GM19351 (cell line): ENCODE data around the gene TAC4.

Experiments used
- ATAC-seq: cut with Tn5 transposase; IDR thresholded peaks from one replicate; pipeline ENCODE4 v1.9.1; 2021; ENCODE audit warnings: mild to moderate bottlenecking, moderate library complexity; ENCODE audit not compliant: unreplicated experiment

The TAC4 gene

DNA sequence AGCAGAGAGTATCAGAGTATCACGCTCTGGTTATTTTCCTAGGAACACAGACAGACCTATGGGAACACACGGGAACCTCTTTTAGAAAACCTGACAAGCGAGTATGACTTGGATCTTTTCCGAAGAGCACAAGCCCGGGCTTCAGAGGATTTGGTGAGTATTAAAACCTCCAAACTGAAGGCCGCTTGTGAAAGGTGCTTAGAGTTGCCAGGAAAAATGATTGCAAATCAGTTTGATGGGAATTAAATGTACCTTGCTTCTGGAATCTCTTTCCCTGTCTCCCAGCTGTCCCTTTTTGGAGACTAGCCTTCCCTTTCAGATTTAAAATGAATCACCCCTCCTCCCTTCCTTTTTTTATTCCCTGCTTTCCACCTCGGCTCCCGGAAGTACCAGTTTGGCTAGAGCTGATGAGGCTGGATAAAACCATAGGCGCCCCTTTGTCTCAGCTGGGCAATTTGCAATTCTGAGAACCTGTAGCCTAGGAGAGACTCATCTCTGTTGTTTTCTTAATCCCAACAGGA, 32.0 kb downstream of the TAC4 start:
- no peak for ATAC-seq

DNA sequence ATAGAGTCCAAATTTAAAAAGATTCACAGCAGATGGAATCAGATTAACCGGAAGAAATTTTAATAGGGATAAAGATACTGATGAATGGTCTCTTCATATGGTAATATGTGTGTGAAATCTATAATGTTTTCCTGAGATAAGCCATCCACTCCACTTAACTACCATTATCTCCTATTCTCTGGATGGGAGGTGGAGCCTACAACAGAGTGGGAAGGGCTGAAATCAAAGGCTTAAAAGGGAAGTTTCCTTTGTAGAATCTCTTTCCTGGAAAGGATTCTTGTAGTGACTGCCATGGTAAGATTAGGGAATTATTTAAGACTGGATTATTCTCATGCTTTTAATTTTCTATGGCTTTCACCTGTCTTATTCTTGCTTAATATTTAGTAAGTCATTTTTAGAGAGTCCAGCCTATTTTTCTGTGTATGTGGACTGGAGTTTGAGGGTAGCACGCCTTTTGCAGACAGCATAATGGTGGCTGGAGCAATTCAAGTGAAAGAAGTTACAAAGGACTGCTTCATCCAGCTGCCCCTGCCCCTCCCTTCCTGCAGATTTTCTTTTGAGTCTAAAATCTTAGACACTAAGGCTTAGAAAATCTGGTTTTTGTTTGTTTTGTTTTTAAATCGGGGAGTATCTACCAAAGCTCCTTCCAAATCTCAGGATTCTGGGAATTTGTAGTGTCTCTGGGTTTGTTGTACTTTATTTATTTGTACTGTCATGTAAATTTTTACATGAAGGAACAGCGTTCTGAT, 32.9 kb downstream of the TAC4 start:
- ATAC-seq = no peak

DNA sequence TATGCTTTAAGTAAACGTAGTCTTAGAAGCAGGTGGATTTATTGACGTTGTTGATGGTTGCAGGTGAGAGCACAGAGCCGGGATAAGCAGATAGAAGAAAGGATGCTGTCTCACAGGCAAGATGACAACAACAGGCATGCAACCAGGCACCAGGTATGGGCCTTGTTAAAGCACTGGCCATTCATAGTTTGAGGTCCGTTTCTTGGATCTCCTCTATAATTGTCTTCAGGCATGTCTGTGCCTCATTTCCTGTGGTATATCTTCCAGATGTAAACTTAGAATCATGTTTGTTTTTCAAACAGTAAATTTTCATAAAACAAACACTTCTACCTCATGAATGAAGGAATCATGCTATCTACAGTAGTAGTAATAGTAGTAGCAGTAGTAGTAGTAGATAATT, 38.8 kb downstream of the TAC4 start:
- no peak for ATAC-seq

DNA sequence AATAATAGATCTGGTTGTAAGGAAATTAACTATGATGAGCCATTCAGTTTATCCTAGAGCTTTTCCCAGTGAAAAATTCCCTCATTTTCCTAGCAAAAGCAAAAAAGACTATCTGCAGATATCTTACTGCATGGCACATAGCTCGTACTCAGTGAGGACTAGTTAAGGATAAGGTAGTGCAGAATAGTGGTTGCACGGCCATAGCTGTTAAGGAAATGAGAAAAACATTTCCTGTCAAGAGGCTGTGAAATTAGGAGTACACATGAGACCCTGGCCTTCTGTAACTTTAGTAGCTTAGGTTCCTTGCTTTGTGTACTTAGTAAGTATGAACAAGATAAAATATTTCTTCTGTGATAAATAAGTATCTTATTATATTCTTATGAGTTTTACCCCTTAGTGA, 49.1 kb downstream of the TAC4 start:
- ATAC-seq = no peak

DNA sequence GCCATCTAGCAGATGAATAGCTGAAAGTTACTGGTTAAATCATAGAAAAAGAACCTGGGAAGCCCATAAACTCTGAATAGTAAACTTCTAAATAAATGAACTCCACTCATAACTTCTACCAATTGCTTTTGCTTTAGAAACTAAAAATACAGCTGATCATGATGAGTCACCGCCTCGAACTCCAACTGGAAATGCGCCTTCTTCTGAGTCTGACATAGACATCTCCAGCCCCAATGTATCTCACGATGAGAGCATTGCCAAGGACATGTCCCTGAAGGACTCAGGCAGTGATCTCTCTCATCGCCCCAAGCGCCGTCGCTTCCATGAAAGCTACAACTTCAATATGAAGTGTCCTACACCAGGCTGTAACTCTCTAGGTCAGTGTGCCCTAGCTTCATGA, 49.7 kb downstream of the TAC4 start:
- no peak for ATAC-seq

DNA sequence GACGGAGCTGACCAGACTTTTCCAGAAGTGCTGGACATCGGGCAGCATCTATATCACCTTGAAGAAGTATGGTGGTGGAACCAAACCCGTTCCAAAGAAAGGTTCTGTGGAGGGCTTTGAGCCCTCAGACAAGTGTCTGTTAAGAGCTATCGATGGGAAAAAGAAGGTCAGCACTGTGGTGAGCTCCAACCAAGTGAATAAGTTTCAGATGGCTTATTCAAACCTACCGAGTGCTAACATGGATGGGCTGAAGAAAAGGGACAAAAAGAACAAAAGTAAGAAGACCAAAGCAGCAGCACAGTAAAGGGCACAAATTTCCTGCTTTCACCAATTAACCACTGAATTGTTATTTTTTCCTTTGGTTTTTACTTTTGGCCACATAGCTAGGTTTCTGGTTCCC, 52.5 kb downstream of the TAC4 start:
- ATAC-seq = no peak

DNA sequence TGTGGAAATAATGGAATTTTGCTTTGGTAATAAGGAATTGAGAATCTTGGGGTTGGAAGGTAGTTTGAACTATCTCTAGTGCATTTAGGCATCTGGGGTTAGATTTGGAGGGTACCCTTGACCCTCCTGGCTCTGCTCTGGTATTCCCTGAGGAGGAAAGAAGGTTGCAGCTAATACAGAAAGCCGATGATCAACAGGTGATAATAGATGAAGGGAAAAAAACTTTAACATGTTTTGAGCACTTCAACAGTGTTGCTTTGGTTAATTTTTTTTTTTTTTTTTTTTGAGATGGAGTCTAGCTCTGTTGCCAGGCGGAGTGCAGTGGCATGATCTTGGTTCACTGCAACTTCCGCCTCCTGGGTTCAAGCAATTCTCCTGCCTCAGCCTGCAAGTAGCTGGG, 54.6 kb downstream of the TAC4 start:
- ATAC-seq = no peak

DNA sequence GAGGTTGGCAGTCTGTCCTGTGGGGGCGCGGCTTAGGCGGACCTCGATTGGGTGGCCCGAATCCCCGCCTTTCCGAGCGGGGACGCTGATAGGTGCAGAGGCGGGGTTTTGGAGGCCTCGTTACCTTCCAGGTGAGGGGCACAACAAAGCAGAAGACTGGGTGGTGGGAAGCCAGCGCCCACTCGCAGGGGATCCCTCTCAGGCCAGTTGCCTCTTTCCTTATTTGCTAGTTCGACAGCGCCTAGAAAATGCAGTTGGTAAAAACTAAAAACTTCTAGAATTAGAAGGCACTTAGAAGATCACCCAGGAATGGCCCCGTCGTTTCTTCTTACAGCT, 58.7 kb downstream of the TAC4 start:
- no peak for ATAC-seq

DNA sequence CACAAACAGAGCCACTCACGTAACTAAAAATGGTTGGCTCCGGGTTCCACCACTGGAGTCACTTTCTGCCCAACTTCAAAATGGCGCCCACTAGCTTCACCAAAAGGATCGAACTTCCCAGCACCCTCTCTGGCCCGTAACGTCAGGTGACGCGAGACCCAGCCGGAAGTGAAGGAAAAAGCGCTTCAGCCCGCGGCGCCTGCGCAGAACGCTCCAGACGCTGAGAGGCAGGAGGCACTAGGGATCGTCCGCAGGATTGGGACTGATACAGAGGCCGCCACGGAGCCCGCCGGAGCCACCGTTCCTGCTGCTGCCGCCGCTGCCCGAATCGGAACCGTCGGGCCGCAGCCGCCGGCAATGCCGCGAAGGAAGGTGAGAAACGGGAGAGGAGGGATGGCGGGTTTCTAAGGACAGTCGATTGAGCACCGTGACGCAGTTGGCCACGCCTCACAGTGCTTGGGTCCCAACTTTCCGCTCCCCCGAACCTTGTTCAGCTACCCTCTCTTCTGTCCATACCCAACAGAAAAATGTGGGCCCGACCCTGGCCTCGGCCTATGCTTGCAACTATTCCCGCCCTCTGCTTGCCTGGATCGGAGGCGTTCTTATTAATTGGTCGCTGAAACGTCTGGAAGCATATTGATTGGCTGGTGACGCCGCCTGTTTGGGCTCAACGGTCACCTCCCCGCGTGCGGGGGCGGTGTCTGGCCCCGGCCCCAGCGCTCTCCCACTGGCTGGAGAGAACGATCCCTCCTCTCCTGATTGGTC, 59.2 kb downstream of the TAC4 start, which contains the start of gene KAT7:
Gene KAT7, plus strand, starts transcription at position 204 of the 765 bp plus-strand sequence. Its CDS starts 154 bp downstream, at position 358.
- ATAC-seq = peak; percentile 87
